ENCODE measurements around the gene PCSK4.

DNA sequence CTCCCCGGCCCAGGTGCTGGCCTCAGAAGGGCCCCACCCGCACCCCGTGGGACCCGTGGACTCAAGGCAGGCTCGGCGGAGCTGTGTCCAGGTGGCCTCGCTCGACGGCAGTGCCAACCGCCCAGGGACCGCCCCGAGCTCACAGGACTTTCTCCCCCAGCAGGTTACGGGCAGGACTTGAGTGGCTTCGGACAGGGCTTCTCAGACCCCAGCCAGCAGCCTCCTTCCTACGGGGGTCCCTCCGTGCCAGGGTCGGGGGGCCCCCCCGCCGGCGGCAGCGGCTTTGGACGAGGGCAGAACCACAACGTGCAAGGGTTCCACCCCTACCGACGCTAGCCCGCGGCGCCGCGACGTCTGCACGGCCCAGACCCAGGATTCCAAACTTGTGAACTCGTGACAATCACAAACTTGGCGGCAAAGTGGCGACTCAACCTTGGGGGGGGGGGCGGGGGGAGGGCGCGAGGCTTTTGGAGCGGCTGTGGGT is 55.5 kb downstream of the PCSK4 start:
- TF ChIP-seq CTCF (IDR thresholded peaks at IDR 0.05; ENCODE audit: extremely low read depth in 1 of 2, insufficient read depth in 1 of 2, low read depth in 1 of 2, low read length in 2 of 2), result no peak
- no peak for TF ChIP-seq POLR2AphosphoS5 (IDR thresholded peaks at IDR 0.05; ENCODE audit: insufficient read depth, low read depth, low read length)
- TF ChIP-seq EZH2 (IDR thresholded peaks at IDR 0.05; ENCODE audit: borderline replicate concordance, low read depth, low read length, severe bottlenecking), result no peak
- no peak for TF ChIP-seq POLR2A (IDR thresholded peaks at IDR 0.05; ENCODE audit: low read depth, low read length)
- TF ChIP-seq, protein P1, sequence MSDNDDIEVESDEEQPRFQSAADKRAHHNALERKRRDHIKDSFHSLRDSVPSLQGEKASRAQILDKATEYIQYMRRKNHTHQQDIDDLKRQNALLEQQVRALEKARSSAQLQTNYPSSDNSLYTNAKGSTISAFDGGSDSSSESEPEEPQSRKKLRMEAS (IDR thresholded peaks at IDR 0.05; ENCODE audit: insufficient read depth, insufficient read length), result no peak
- no peak for TF ChIP-seq FOS (IDR thresholded peaks at IDR 0.05; ENCODE audit: borderline replicate concordance, insufficient read depth, low read length)

Measured in endothelial cell of umbilical vein (primary cell).